Measurements from ENCODE around the gene MDGA2.
"Not testable (repeated sequence)": the region's sequence is repeated elsewhere in the genome, so short reads cannot be mapped to it uniquely, and the experiment has no call there.

DNA sequence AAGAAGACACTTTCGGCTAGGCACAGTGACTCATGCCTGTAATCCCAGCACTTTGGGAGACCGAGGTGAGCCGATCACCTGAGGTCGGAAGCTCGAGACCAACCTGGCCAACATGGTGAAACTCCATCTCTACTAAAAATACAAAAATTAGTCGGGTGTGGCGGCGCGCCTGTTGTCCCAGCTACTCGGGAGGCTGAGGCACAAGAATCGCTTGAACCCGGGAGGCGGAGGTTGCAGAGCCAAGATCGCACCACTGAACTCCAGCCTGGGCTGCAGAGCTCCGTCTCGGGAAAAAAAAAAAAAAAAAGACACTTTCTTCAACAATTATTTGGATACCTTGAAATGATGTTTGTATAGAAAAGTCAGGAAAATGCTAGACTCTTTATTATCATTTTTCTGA, 393.6 kb downstream of the MDGA2 start:
- TF ChIP-seq CTCF, POLR2A (IDR thresholded peaks at IDR 0.05): not testable (repeated sequence)
